ENCODE results near the gene PRPF18. TPM values are rescaled to one million over a fixed set of nuclear protein-coding genes. Genes with fewer than 3 reads are reported as not detected.

Gene PRPF18
- total and polyA plus RNA-seq, 2 donors (not counting 1 experiment from before 2014, with no cell fraction given), result 12.2 to 28.9 TPM

DNA sequence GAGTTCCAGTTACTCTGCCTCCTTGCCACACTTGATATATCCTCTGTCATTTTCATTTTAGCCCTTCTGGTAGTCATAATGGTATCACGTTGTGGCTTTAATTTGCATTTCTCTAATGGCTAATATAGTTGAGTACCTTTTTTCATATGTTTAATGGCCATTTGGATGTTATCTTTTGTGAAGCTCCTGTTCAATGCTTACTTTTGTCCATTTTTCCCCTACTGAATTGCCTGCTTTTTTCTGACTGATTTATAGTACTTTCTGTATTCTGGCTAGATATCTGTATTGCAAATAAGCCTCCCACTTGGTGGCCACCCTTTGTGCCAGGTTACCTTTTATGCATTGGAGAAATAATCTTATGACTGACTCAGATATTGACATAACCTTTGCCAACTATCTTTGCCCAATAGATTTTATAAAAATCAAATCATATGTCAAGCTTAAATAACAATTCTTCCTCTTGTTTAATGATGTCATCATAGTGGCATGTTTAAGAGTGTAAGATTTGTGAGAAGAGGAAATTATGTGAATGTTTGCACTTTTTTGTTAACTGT, 50.6 kb downstream of the PRPF18 start:
- H3K79me2 ChIP-seq (ENCODE audit: control insufficient read depth, insufficient read depth, low read length), result no peaks in the 10 kb centered on the region
- H3K4me2 ChIP-seq (replicated peaks; ENCODE audit: low read depth, low read length, poor library complexity, severe bottlenecking), result no peak overlapping the region
- Mint-ChIP-seq H3K4me3 (no peak overlapping the region), H3K27ac (no peak overlapping the region), H3K27me3 (no peaks in the 10 kb centered on the region), H3K9me3 (ENCODE audit: insufficient read depth) (peaks cover 11% of the 10 kb centered on the region), H3K4me1 (peaks cover 5% of the 10 kb centered on the region)
- ChIA-PET POLR2A (interaction anchor here (0.6 kb wide), 1 partner anchor 20 kb away, joined by 5 read pairs; no protein-coding TSS in a partner anchor), CTCF (no interaction called here)
- H3K4me3 ChIP-seq (ENCODE audit: control extremely low read depth in 1 of 5, extremely low read depth in 1 of 5, insufficient read depth in 1 of 5, low read depth in 2 of 5, low read length in 4 of 5), result no peak overlapping the region
- H2AFZ ChIP-seq (ENCODE audit: insufficient read depth, low read depth, low read length, poor library complexity, severe bottlenecking), result no peak overlapping the region
- ATAC-seq (ENCODE audit: low read depth) (no peak), DNase-seq (no peak)
- no peak for TF ChIP-seq EZH2 (IDR thresholded peaks at IDR 0.05; ENCODE audit: borderline replicate concordance, insufficient read depth, low read depth, low read length, poor library complexity, severe bottlenecking)
- TF ChIP-seq, protein P1, sequence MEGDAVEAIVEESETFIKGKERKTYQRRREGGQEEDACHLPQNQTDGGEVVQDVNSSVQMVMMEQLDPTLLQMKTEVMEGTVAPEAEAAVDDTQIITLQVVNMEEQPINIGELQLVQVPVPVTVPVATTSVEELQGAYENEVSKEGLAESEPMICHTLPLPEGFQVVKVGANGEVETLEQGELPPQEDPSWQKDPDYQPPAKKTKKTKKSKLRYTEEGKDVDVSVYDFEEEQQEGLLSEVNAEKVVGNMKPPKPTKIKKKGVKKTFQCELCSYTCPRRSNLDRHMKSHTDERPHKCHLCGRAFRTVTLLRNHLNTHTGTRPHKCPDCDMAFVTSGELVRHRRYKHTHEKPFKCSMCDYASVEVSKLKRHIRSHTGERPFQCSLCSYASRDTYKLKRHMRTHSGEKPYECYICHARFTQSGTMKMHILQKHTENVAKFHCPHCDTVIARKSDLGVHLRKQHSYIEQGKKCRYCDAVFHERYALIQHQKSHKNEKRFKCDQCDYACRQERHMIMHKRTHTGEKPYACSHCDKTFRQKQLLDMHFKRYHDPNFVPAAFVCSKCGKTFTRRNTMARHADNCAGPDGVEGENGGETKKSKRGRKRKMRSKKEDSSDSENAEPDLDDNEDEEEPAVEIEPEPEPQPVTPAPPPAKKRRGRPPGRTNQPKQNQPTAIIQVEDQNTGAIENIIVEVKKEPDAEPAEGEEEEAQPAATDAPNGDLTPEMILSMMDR (IDR thresholded peaks at IDR 0.05), result no peak
- H3K27ac ChIP-seq (ENCODE audit: low read length in 2 of 2), result no peak overlapping the region
- peaks cover 0 to 10% (median 8%) of the 10 kb centered on the region in 3 donors for H3K9me3 ChIP-seq (ENCODE audit: control extremely low read depth in 1 of 3, control insufficient read depth in 2 of 3, insufficient read depth in 1 of 3, low read length in 2 of 3)
- WGBS (ENCODE audit: insufficient coverage), result no CpG with 5 or more reads among the region's 1 CpG
- peaks cover 6 to 14% of the 10 kb centered on the region in 2 experiments for H3K36me3 ChIP-seq (replicated peaks in 1 of 2; ENCODE audit: control extremely low read depth in 1 of 2, control insufficient read depth in 1 of 2, extremely low read depth in 1 of 2, insufficient read depth in 2 of 2, low read length in 1 of 2)
- intact Hi-C loops (cut with micrococcal nuclease), result no loop called here
- no peak overlapping the region for H3K9ac ChIP-seq (ENCODE audit: low read length)
- H3K4me1 ChIP-seq (ENCODE audit: control insufficient read depth in 2 of 2, insufficient read depth in 2 of 2, low read length in 2 of 2), result no peaks in the 10 kb centered on the region
- H4K20me1 ChIP-seq (ENCODE audit: control insufficient read depth, insufficient read depth, low read length, poor library complexity, severe bottlenecking), result no peaks in the 10 kb centered on the region
- no peaks in the 10 kb centered on the region for H3K27me3 ChIP-seq (replicated peaks in 1 of 4; ENCODE audit: control extremely low read depth in 1 of 4, control insufficient read depth in 3 of 4, insufficient read depth in 4 of 4, low read length in 3 of 4)

DNA sequence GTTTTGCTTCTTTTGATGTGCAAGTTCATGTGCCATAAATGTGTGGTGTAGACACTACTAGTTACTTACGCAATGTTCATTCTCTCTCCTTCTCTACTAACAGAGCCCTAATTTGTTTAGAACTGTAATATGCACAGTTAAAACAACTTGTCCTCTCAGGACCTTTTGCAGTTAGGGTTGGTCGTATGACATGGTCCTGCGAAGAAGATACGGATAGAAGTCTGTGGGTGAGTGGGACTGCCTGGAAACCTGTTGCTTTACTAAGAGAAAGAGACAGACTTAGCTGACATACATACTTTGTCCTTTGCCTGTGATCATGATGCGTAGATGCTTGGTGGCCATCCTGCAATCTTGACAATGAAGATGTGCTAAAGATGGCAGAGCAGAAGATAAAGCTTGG, 51.1 kb downstream of the PRPF18 start:
- no peak overlapping the region for H3K4me2 ChIP-seq (replicated peaks; ENCODE audit: low read depth, low read length, poor library complexity, severe bottlenecking)
- H3K4me3 Mint-ChIP-seq, result no peak overlapping the region

More for the DNA sequence above, 51.1 kb downstream of the PRPF18 start:
- Mint-ChIP-seq H3K9me3 (ENCODE audit: insufficient read depth) (peaks cover 11% of the 10 kb centered on the region), H3K27ac (no peak overlapping the region), H3K27me3 (no peaks in the 10 kb centered on the region), H3K4me1 (peaks cover 2% of the 10 kb centered on the region)
- no peaks in the 10 kb centered on the region for H4K20me1 ChIP-seq (ENCODE audit: control insufficient read depth, insufficient read depth, low read length, poor library complexity, severe bottlenecking)
- ChIA-PET CTCF (no interaction called here), POLR2A (interaction anchor here (0.6 kb wide), 1 partner anchor 20 kb away, joined by 5 read pairs; no protein-coding TSS in a partner anchor)
- no peaks in the 10 kb centered on the region for H3K79me2 ChIP-seq (ENCODE audit: control insufficient read depth, insufficient read depth, low read length)
- H3K9ac ChIP-seq (ENCODE audit: low read length), result no peak overlapping the region
- peaks cover 5 to 14% (median 8%) of the 10 kb centered on the region in 3 donors for H3K9me3 ChIP-seq (ENCODE audit: control extremely low read depth in 1 of 3, control insufficient read depth in 2 of 3, insufficient read depth in 1 of 3, low read length in 2 of 3)
- H2AFZ ChIP-seq (ENCODE audit: insufficient read depth, low read depth, low read length, poor library complexity, severe bottlenecking), result no peak overlapping the region
- peaks cover 4 to 16% of the 10 kb centered on the region in 2 experiments for H3K36me3 ChIP-seq (replicated peaks in 1 of 2; ENCODE audit: control extremely low read depth in 1 of 2, control insufficient read depth in 1 of 2, extremely low read depth in 1 of 2, insufficient read depth in 2 of 2, low read length in 1 of 2)
- H3K4me3 ChIP-seq (ENCODE audit: control extremely low read depth in 1 of 5, extremely low read depth in 1 of 5, insufficient read depth in 1 of 5, low read depth in 2 of 5, low read length in 4 of 5), result no peak overlapping the region
- H3K27ac ChIP-seq (ENCODE audit: low read length in 2 of 2), result no peak overlapping the region
- ATAC-seq (ENCODE audit: low read depth) (no peak), DNase-seq (no peak)
- no peaks in the 10 kb centered on the region for H3K27me3 ChIP-seq (replicated peaks in 1 of 4; ENCODE audit: control extremely low read depth in 1 of 4, control insufficient read depth in 3 of 4, insufficient read depth in 4 of 4, low read length in 3 of 4)
- intact Hi-C loops (cut with micrococcal nuclease), result no loop called here
- H3K4me1 ChIP-seq (ENCODE audit: control insufficient read depth in 2 of 2, insufficient read depth in 2 of 2, low read length in 2 of 2), result no peaks in the 10 kb centered on the region
- TF ChIP-seq, protein P1 (IDR thresholded peaks at IDR 0.05), result no peak
- no peak for TF ChIP-seq EZH2 (IDR thresholded peaks at IDR 0.05; ENCODE audit: borderline replicate concordance, insufficient read depth, low read depth, low read length, poor library complexity, severe bottlenecking)
- 95% methylated on average over 3 of the region's 5 CpGs for WGBS (ENCODE audit: insufficient coverage)
